ENCODE data around the gene HEY2.
"Not testable (repeated sequence)": the region's sequence is repeated elsewhere in the genome, so short reads cannot be mapped to it uniquely, and the experiment has no call there.

The HEY2 gene

DNA sequence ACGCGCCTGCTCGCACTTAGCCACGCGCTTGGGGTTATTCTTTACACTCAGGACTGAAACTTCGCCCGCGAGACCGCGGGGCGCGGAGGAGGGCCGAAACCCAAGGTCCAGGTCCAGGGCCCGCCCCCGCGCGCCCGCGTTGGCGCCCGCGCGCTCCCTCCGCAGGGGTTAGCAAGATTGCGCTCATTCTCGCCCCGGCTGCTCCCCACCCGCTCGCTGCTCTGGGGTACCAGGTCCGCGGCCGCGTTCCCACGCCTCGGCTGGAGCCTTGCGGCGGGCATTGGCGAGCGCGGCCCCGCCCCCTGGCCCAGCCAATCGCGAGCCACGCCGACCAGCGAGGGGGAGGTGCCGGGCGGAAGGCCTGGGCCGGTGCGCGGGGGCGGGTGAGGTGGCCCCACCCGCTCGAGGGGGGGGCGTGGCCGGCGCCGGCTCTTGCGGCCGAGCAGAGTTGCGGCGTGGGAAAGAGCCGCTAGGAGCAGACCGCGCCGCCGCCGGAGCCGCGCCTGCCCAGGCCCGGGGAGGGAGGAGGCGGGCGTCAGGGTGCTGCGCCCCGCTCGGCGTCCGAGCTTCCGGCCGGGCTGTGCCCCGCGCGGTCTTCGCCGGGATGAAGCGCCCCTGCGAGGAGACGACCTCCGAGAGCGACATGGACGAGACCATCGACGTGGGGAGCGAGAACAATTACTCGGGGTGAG, at the start of gene HEY2:
TSS of gene HEY2 (plus strand) at position 460 of the 692 bp plus-strand sequence. CDS start at position 605, 145 bp downstream.
- DNase-seq, result peak; percentile 99

DNA sequence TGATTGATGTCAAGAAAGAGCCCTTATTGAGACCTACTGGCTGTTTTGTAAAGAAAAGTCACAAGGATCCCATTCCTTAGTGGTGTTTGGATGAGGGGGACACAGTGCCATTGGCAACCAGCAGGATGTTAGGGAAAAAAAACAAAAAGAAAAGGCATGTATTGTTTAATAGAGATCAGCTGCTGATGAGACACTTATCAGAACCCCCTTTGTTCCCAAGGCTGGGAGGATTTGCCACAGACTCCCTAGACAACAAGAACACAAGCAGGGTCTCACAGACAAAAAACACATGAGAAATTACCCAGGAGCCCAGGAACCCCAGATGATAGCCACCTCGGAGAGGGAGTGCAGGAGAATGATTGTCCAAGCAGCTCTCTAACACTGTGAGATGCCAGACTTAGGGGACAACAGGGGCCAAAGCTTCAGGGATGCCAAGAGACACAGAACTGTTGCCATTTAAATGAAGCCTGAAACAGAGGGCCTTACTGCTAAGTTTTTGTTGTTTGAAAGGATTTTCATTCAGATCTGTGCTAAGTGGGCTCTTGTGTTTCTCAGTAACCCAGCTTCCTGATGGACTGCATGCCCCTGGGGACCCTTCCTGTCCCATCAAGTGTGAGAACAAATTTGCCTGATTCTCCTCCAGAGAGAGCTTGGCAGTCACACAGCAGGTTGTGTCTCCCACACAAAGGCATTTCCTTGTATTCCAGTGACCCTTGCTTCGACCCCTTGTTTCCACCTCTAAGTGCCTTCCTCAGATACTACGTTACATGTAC, 48.7 kb upstream of the HEY2 start:
- DNase-seq, result peak; percentile 83

DNA sequence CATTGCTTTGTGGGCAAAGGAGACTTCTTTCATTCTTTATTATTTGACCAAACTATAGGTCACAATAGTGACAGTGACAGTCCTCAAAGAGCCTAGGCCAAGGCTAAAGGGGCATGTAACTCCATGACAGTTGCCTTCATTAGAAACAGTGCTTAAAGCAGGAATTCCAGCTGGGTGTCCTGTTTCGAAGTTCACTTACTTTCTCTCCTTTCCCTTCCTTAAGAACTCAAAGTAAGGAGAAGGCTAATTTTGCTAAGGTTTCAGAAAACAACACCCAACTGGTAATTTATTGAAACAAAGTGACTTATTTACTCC, 48.1 kb upstream of the HEY2 start:
- no peak for DNase-seq

DNA sequence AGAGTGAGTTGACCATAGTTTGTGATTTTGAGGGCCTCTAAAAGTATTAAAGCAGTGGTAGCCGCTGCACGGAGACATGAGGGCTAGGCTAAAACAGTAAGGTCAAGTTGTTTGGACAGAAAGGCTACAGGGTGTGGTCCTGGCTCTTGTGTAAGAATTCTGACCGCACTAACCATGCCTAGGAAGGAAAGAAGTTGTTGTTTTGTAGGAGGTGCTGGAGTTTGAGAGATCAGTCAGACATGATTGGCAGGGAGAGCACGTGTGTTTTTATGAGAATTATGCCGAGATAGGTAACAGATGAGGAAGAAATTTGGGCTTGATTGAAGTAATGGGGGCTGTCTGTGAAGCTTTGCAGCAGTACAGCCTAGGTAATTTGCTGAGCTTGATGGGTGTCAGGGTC, 45.5 kb upstream of the HEY2 start:
- not testable (repeated sequence) for DNase-seq

DNA sequence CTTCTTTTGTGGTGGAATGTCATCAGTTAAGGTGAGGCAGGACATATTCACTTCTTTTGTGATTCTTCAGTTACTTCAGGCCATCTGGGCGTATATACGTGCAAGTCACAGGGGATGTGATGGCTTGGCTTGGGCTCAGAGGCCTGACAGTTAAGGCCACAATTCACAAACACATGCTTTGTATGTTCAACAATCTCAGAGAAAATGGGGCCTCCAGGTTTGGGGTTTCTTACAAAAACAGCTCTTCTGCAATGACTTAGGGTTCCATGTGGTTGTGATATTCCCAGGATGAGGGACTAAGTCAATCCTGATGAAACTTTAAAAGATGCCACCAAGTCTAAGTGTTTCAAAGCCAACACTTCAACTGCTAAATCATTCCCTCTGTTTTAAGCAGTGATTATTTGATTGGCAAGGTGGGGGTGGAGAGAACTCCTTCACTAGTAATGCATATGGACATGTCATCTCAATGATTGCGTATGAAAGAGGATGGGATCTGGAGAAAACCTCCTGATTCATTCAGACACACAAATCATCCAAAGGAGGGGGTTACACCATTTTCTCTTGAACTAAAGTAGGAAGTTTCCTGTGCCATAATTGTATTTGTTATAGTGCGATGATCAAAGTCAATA, 41.7 kb upstream of the HEY2 start:
- no peak for DNase-seq

DNA sequence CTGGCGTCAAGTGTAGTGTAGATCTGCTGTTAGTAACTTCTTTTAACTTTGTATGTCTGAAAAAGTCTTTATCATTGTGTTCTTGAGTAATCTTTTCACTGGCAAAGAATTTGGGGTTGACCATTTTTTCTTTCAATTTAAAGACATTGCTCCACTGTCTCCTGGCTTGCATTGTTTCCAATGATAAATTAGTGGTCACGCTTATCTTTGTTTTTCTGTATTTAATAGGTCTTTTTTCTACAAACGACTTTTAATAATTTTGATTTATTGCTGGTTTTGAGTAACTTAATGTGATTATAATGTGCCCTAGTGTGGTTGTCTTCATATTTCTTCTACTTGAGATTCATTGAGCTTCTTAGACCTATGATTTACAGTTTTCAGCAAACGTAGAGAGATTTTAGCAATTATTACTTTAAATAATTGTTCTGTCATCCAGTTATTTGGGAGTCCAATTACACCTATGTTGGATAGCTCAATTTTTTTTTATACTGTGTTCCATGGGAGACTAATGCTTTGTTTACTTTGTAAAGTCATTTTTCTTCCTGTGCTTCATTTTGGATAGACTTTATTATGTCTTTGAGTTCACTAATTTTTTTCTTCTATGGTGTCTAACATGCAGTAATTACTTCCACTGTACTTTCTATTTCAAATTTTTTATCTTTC, 38.3 kb upstream of the HEY2 start:
- no peak for DNase-seq

DNA sequence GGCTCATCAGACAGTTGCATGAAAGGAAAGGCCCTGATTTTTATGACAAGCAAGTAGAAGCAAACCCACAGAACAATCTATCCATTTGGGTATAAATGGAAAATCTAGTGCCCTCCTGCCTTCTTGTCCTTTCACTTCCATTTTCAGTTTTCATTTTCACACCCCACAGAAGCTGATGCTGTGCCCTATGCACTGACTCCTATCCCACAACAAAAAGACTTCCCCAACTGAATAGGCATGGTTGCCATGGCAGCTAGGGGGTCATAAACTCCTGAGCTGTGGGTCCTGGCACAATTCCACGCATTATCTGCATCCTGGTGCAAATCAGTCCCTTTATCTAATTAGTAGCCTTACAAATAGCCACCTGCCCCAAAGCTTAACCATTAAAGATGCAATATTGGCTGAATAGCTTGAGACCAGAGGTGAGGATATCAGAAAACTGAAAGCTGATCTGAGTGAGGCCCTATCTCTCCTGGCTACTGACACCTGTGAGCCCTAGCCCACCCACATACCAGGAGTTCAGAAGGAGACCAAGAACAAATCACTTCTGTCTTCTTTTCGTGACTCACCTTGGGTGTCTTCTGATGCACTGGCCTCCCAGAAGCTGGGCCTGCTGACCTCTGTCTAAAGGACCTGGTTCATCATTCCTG, 34.9 kb upstream of the HEY2 start:
- DNase-seq, result peak; percentile 95

DNA sequence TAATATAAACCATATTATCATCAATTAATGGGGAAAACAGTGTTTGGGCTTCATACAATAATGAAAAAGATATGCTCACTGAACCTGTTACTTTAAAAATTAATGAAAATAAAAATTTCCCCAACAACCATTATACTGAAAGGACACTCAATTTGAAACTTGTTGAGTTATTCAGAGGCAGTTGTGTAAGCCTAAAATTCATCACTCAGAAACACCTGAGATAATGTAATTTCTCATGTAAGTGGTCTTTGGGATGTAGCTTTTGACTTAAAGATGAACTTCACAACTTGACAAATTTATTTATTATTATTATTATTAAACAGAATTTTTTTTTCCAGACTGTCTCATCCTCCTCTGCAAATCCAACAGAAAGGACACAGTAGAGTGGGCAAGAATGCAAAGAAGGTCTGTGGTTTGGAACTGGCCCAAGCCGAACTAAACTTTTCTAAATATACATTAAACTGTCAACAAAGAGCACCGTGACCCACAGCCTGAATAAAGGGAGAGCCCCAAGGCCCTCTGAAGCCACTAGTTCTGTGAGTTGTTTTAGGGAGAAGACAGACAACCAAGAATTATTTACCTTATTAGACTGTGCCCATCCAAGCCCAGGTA, 32.2 kb upstream of the HEY2 start:
- peak; percentile 48 for DNase-seq

DNA sequence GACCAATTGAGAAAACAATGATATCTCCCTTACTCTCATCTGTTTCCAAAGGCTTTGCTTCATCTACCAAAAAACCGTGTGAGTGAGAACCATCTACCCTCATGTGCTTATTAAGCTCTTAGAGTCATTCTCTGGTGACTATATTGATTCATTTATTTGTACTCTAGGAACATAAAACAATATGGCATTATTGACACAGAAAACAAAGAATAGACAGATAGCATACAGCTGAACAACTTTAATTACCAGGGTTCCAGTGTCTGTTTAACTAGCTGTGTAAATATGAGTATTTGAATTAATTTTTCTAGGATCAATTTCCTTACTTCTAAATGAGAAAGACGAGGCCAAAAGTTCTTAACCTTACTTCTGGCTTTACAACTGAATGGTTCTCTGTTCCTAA, 31.3 kb upstream of the HEY2 start:
- DNase-seq, result peak; percentile 93

DNA sequence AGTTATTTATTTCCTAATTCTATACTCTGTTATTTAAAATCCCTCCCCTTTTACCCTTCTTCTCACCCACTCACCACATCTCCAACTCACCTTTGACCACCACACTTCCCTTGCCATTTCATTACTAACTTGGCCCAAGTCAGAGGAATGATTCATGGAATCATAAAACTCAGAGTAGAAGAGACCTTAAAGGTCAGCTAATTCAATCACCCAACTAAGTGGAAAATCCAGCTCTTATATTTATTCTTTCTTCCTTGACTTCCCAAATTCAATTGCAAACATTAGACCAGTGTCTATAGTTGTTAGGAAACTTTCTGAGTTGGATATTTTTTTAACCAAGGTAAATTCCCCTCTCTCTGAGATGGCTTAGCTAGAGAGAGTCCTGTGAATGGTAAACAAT, 26.5 kb upstream of the HEY2 start:
- DNase-seq, result peak; percentile 24

DNA sequence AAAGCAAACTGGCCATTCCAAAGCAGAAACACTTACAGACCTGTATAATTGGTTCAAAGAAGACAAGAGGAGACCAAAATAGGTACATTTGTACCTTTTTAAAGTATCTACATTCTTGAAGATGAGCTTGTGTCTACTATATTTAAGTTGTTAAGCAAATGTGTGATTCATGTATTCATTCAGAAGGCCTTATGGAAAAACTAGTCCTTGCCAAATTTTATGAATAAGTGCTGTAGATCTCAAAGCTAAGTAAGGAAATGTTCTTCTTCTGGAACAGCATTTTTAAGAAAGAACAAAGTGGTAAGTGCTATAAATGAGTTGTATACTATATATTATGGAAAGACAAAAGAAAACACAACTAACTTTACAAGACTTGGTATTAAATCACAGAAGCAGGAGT, 22.2 kb upstream of the HEY2 start:
- DNase-seq, result no peak

DNA sequence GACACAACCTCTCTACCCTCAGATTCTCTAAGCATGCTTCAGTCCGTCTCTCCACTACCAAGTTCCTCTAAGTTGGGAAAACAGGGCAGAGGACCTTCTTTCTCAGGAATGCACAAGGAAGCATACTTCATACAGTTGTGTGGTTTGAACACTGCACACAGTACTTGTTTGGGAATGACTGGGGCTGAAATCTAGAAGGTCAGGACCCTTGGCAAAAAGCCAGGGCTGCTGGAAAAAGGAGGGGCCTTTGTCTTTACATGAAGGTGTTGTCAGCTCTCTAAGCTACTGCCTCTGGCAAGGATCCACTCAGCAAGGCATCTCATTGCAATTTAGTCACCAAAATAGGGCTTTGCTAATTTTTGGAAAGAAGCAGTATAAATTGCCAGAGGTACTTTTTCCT, 20.7 kb upstream of the HEY2 start:
- DNase-seq, result peak; percentile 92

DNA sequence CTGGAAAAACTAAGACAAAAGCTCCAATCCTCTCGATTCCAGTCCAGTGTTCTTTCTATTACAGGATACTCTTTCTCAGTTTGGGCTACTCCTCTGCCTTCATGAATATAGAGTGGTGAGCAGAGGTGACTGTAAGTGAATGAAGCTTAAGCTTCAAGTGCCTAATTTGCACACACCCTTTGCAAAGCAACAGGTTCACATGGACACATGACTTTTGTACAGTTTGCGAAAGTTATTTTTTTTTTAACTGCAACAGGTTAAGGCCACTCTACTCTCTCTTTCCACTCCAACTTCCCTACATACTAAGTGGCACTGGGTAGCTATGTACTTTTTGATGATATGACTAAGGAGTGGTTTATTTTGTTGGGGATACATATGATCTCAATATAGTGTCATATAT, 19.4 kb upstream of the HEY2 start:
- DNase-seq, result peak; percentile 32

DNA sequence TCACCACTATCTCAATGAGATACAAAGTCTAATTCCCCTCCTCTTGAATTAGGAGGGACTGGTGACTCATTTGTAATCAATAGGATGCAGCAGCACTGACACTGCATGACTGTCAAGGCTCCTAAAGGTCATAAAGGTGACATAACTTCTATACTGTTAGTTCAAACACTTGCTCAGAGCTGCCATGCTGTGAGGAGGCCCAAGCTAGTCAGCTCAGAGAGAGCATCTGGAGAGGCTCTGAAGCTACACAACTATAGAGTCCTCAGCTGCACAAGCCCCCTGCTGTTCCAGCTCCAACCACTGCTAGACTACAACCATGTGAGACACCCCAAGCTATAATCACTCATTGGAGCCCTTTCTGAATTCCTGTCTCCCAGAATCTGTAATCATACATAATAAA, 17.0 kb upstream of the HEY2 start:
- peak; percentile 92 for DNase-seq

DNA sequence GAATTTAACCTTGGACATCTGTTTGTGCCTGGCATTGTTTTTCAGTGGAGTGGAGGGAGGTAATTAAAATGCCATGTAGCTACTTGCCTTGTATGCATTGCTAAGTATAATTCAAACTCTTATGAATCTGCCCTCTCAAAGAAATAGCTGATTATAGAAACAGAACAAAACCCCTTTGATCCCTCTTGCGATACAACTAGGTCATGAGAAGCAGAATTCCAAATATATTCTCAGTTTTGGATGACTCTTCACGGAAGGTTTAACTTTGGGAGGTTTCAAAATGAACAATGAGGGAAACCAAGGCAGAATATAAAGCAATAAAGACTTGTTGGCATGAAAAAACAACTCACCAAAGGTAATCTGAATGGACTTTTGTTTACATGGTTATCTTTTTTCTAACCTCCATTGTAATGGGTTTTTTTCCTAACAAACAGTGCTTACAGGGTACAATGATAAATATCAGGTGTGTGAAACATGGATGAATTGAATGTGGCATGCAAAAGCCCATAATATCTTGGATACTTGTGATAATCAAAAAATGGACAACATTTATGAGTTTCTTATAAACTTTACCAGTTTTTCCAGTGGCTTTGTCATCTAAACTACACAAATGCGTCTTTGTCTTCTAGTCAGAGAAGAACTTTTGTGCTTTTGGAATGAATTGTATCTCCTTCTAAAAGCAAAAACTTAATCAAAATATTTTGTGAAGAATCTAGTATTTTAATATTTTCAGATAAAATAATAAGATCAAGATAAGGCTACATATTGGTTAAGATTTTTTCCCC, 15.7 kb upstream of the HEY2 start:
- peak; percentile 43 for DNase-seq

DNA sequence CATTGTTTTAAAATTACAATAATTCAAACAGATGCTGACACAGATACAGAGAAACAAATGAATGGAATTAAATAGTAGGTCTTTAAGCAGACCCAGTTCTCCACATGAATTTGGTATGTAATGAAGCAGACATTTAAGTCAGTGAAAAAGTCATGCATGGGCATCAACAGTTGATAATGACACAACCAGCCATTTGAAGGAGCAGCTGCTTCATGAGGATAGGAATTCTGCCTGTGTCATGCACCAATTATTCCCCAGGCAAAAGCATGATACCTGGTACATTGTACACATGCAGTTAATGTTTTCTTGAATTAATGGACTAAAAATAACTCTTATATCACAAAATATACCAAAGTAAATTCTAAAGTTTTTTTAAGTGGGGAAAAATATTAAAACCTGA, 11.2 kb upstream of the HEY2 start:
- peak; percentile 57 for DNase-seq

DNA sequence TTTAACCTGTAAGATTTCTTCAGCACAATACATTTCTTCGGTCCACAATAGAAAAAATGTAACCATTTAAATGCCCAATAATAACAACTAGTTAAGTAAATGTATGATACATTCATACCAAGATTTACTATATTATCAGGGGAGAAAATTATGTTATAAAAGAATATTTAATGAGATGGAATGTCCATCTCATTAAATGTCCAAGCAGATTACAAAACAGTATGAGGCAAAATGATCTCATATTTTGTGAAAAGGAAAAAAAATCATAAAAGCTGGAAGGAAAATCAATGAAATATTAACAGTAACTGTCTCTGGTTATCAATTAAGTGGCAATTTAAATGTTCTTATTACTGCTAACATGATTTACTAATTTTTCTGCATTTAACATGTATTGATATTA, 10.1 kb upstream of the HEY2 start:
- DNase-seq, result no peak

DNA sequence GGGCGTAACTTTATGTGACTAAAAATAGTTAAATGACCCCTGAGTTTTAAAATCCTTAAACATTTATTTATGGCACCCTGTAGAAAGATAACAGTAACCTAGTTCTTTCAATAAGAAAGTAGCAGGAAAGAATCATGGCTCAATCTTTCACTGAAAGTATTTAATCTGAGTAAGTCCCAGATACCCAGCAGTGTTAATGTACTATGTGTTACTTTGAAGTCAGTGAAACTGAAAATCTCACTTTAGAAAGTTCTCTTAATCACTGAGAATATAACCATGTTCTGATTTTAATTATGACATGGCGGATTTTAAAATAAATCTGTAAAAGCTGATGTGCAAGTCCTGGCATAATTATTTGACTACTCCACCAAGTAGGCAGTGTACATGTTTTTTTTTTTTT, 8.1 kb upstream of the HEY2 start:
- no peak for DNase-seq

DNA sequence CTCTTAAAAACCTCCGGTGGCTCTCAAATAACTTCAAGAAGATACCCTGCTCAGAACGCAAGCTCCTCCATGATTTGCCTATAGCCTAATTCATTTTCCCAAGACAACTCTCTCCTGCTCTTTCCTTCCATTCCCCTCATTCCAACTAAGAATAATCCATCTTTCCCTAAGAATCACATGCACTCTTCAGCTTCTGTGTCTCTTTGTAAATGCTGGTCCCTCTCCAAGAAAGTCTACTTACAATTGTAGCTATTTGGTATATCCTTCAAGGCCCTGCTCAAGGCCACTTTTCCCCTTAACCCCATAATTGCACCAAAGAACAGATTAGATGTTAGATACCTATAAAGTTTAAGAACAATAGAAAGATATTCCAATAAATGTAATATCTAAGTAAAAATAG, 7.4 kb upstream of the HEY2 start:
- DNase-seq, result peak; percentile 50

DNA sequence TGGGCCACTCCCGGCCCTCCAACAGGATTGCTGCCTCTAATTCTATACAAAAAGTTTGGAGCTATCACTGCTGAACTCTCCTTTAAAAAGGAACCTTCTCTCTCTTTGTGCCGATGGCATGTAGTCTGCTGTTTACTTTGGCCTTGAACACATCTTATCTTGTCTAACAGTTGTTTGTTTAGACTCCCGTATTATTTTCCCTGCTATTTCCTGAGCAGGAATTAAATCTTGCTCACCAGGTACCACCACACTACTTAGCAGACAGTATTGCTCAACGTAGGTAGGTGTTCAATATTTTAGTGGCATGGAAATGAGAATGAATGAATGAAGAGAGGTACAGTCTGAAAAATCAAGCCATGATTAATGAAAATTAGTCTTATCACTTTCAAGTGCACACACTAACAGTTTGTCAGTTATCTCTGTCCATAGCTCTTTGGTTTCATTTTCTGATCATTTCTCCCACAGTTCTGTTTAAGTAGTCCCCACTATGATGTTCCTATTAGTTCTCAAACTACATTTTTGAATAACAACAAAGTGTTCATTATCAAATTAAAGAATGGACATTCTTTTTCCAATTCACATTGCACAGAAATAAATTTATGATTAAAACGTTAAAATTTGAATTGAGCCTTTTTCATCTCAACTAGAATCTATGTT, 6.8 kb upstream of the HEY2 start:
- peak; percentile 78 for DNase-seq

DNA sequence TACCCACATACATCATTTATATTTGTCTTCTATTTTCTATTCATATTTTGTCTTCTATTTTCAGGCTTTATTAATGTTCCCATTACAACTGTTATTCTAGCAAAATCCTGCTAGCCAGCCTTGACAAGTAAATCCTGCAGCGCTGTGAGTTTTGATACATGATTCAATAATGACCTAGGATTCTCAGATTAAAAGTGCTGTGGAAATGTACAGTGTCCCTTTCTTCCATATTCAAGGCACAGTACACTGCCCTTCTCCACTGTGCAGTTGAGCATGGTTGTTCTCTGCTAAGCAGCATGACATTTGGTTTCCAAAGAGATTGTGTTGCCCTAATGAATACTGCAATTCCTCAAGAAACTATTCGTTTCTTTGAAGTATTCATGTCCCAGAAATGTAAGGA, 5.8 kb upstream of the HEY2 start:
- DNase-seq, result peak; percentile 83

Measured in NCI-H69 (cell line).